Hepatocyte (in vitro differentiated cells): ENCODE data around the gene OPA3.
A peak's percentile ranks its signal among the peaks of the same experiment; 100 is the strongest.

Experiments used
- CTCF ChIP-seq: fragments of 200-600 bp; sonication (generic); IDR thresholded peaks from 2 replicates; pipeline ENCODE4 v1.5.1; 2016; ENCODE audit warnings: antibody characterized with exemption, mild to moderate bottlenecking; ENCODE audit not compliant: poor library complexity
- EZH2 ChIP-seq: fragments of 200-600 bp; sonication (generic); IDR thresholded peaks from 2 replicates; pipeline ENCODE4 v1.6.1; 2016; ENCODE audit warnings: antibody characterized with exemption, mild to moderate bottlenecking, borderline replicate concordance

GRCh38 chr19:45497791-45498190 lies 86.8 kb downstream of the OPA3 start:
- TF ChIP-seq CTCF (no peak), EZH2 (peak; percentile 26)
